ENCODE data around the gene OR7C1.
"Not testable (repeated sequence)": the region's sequence is repeated elsewhere in the genome, so short reads cannot be mapped to it uniquely, and the experiment has no call there.

The OR7C1 gene

DNA sequence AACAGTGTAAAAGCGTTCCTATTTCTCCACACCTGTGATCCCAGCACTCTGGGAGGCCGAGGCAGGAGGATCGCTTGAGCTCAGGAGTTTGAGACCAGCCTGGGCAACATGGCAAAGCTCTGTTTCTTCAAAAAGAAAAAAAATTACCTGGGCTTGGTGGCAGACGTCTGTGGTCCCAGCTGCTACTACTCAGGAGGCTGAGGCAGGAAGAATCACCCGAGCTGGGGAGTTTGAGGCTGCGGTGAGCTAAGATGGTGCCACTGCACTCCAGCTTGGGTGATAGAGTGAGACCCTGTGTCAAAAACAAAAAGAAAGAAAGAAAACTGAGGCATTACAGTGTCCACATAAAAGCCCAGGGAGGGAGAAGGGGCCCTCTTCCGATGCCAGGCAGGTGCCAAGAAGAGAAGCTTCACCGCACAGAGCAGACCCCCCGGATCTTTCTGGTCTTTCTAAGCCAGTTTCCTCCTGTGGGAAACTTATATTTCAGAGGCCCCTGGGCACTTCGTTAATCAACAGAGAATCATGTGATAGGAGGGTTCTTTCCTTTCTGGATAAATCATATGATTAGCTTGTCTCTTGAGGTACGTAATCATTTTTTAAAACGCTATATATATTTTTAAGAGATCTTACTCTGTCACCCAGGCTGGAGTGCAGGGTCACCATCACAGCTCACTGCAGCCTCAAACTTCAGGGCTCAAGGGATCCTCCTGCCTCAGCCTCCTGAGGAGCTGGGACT, 56.7 kb downstream of the OR7C1 start, which contains the start of gene ADGRE2:
Gene ADGRE2, minus strand, starts transcription at position 451 of the 736 bp plus-strand sequence. CDS start 1,804 bp downstream, outside the sequence.
- not testable (repeated sequence) for H3K4me3 ChIP-seq (ENCODE audit: low read depth, low read length); H3K23ac ChIP-seq (ENCODE audit: low read length); H4K91ac ChIP-seq (ENCODE audit: low read depth, low read length); H3K18ac ChIP-seq (ENCODE audit: low read length); H4K8ac ChIP-seq (ENCODE audit: low read depth, low read length); H3K27ac ChIP-seq (ENCODE audit: low read depth, low read length); DNase-seq; H3K79me1 ChIP-seq (ENCODE audit: low read length); H3K4ac ChIP-seq (ENCODE audit: low read depth, low read length); H3K9me3 ChIP-seq (ENCODE audit: insufficient read depth, low read depth, low read length); H4K12ac ChIP-seq (ENCODE audit: low read depth, low read length); H3K4me2 ChIP-seq (ENCODE audit: low read length); H3K9ac ChIP-seq (ENCODE audit: low read length); H3K14ac ChIP-seq (ENCODE audit: low read length); H2BK120ac ChIP-seq (ENCODE audit: insufficient read depth, low read length, poor library complexity); H3K27me3 ChIP-seq (ENCODE audit: insufficient read depth, low read length); H2BK12ac ChIP-seq (ENCODE audit: low read length); H3K36me3 ChIP-seq (ENCODE audit: control insufficient read depth in 1 of 2, insufficient read depth in 2 of 2, low read length in 2 of 2); H2AK5ac ChIP-seq (ENCODE audit: low read length); H2AFZ ChIP-seq (ENCODE audit: insufficient read depth, low read length, poor library complexity); H3K79me2 ChIP-seq (ENCODE audit: control insufficient read depth, insufficient read depth, low read length, poor library complexity); H3K4me1 ChIP-seq (ENCODE audit: control insufficient read depth in 1 of 2, insufficient read depth in 2 of 2, low read length in 2 of 2); H2BK5ac ChIP-seq (ENCODE audit: low read depth, low read length, poor library complexity)
- no CpG with 5 or more reads among the region's 12 CpGs for WGBS (ENCODE audit: extremely low coverage, insufficient coverage, insufficient read length)

DNA sequence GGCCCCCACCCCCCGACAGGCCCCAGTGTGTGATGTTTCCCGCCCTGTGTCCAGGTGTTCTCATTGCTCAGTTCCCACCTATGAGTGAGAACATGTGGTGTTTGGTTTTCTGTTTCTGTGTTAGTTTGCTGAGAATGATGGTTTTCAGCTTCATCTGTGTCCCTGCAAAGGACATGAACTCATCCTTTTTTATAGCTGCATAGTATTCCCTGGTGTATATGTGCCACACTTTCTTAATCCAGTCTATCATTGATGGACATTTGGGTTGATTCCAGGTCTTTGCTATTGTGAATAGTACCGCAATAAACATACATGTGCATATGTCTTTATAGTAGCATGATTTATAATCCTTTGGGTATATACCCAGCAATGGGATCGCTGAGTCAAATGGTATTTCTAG, 57.3 kb downstream of the OR7C1 start:
- not testable (repeated sequence) for H3K4me2 ChIP-seq (ENCODE audit: low read length); H3K27me3 ChIP-seq (ENCODE audit: insufficient read depth, low read length); H3K4me3 ChIP-seq (ENCODE audit: low read depth, low read length); H3K18ac ChIP-seq (ENCODE audit: low read length); H3K79me2 ChIP-seq (ENCODE audit: control insufficient read depth, insufficient read depth, low read length, poor library complexity); H3K79me1 ChIP-seq (ENCODE audit: low read length); H2BK12ac ChIP-seq (ENCODE audit: low read length); H2AK5ac ChIP-seq (ENCODE audit: low read length); H2BK120ac ChIP-seq (ENCODE audit: insufficient read depth, low read length, poor library complexity); H4K8ac ChIP-seq (ENCODE audit: low read depth, low read length); H3K9me3 ChIP-seq (ENCODE audit: insufficient read depth, low read depth, low read length); H2BK5ac ChIP-seq (ENCODE audit: low read depth, low read length, poor library complexity); H3K4ac ChIP-seq (ENCODE audit: low read depth, low read length); H3K36me3 ChIP-seq (ENCODE audit: control insufficient read depth in 1 of 2, insufficient read depth in 2 of 2, low read length in 2 of 2); H3K23ac ChIP-seq (ENCODE audit: low read length); H3K9ac ChIP-seq (ENCODE audit: low read length); H3K4me1 ChIP-seq (ENCODE audit: control insufficient read depth in 1 of 2, insufficient read depth in 2 of 2, low read length in 2 of 2); H3K14ac ChIP-seq (ENCODE audit: low read length); H4K91ac ChIP-seq (ENCODE audit: low read depth, low read length); H3K27ac ChIP-seq (ENCODE audit: low read depth, low read length); H4K12ac ChIP-seq (ENCODE audit: low read depth, low read length); H2AFZ ChIP-seq (ENCODE audit: insufficient read depth, low read length, poor library complexity); DNase-seq
- WGBS (ENCODE audit: extremely low coverage, insufficient coverage, insufficient read length), result no CpG with 5 or more reads among the region's 4 CpGs

DNA sequence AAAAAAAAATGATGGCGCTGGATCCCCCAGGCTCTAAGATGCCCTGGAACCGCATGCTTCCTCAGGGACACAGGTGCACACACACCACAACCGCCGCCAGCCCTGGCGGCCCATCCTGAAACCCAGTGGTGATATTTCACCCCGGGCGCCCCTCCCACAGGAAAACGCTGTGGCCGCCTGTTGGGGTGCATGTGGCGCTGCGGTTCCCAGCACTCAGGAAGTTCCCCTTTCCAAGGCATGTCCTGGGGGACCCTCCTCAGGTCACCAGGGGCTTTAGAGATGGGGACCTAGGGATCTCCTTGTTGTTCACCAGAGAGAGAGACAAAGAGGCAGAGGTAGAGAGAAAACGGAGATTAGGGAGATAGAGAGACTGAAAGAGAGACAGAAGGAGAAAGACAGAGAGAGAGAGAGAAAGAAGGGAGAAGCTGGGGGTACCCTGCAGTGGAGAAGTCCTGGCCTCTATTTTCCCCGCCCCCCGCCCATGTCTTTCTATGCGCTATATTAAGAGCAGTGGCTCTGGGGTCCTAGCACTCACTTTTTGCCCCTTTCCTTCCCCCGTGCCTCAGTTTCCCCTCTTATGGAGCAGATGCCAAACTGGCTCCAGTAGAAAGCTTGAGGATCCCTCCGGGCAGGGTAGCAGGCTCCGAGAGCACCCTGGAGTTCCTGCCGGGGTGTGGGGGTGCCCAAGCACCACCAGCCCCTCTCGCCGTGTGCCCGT, 59.0 kb downstream of the OR7C1 start:
- Histone ChIP-seq H3K4me2 (ENCODE audit: low read length) (peak overlapping the region; percentile 78), H2AK5ac (ENCODE audit: low read length) (no peak overlapping the region), H3K23ac (ENCODE audit: low read length) (no peak overlapping the region), H3K79me1 (ENCODE audit: low read length) (no peaks in the 10 kb centered on the region), H3K18ac (ENCODE audit: low read length) (peak overlapping the region; percentile 59), H4K8ac (ENCODE audit: low read depth, low read length) (no peak overlapping the region), H3K14ac (ENCODE audit: low read length) (peak overlapping the region; percentile 20), H3K4me1 (ENCODE audit: control insufficient read depth in 1 of 2, insufficient read depth in 2 of 2, low read length in 2 of 2) (peaks cover 6 to 10% of the 10 kb centered on the region in 2 experiments), H4K12ac (ENCODE audit: low read depth, low read length) (no peak overlapping the region), H3K36me3 (ENCODE audit: control insufficient read depth in 1 of 2, insufficient read depth in 2 of 2, low read length in 2 of 2) (no peaks in the 10 kb centered on the region), H2BK5ac (ENCODE audit: low read depth, low read length, poor library complexity) (no peak overlapping the region), H2AFZ (ENCODE audit: insufficient read depth, low read length, poor library complexity) (no peak overlapping the region), H3K27me3 (ENCODE audit: insufficient read depth, low read length) (no peaks in the 10 kb centered on the region), H3K79me2 (ENCODE audit: control insufficient read depth, insufficient read depth, low read length, poor library complexity) (no peaks in the 10 kb centered on the region), H3K4ac (ENCODE audit: low read depth, low read length) (no peak overlapping the region), H3K9ac (ENCODE audit: low read length) (no peak overlapping the region), H2BK120ac (ENCODE audit: insufficient read depth, low read length, poor library complexity) (no peak overlapping the region), H4K91ac (ENCODE audit: low read depth, low read length) (no peak overlapping the region), H3K9me3 (ENCODE audit: insufficient read depth, low read depth, low read length) (peaks cover 2% of the 10 kb centered on the region), H3K27ac (ENCODE audit: low read depth, low read length) (no peak overlapping the region), H2BK12ac (ENCODE audit: low read length) (no peak overlapping the region), H3K4me3 (ENCODE audit: low read depth, low read length) (peak overlapping the region; percentile 59)
- DNase-seq, result peak in 1 of 2 donors; percentile 18
- WGBS (ENCODE audit: extremely low coverage, insufficient coverage, insufficient read length), result no CpG with 5 or more reads among the region's 22 CpGs

DNA sequence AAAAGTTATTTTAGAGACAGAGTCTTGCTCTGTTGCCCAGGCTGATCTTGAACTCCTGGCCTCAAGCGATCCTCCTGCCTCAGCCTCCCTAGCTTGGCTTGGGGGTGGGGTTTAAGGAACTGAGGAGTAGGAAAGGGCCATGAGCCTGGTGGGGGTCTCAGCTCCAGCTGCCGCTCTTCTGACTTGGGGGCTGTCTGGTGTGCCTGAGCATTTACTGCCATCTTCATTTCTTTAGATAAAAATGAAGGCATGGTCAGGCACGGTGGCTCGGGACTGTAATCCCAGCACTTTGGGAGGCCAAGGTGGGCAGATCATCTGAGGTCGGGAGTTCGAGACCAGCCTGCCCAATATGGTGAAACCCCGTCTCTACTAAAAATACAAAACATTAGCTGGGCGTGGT, 59.7 kb downstream of the OR7C1 start:
- H3K4me2 ChIP-seq (ENCODE audit: low read length); H3K9me3 ChIP-seq (ENCODE audit: insufficient read depth, low read depth, low read length); H2BK12ac ChIP-seq (ENCODE audit: low read length); H4K12ac ChIP-seq (ENCODE audit: low read depth, low read length); H3K4me1 ChIP-seq (ENCODE audit: control insufficient read depth in 1 of 2, insufficient read depth in 2 of 2, low read length in 2 of 2); H4K91ac ChIP-seq (ENCODE audit: low read depth, low read length); H3K4me3 ChIP-seq (ENCODE audit: low read depth, low read length); H3K18ac ChIP-seq (ENCODE audit: low read length); H3K23ac ChIP-seq (ENCODE audit: low read length); H3K9ac ChIP-seq (ENCODE audit: low read length); H3K36me3 ChIP-seq (ENCODE audit: control insufficient read depth in 1 of 2, insufficient read depth in 2 of 2, low read length in 2 of 2); H3K27me3 ChIP-seq (ENCODE audit: insufficient read depth, low read length); H3K79me2 ChIP-seq (ENCODE audit: control insufficient read depth, insufficient read depth, low read length, poor library complexity); H2BK120ac ChIP-seq (ENCODE audit: insufficient read depth, low read length, poor library complexity); DNase-seq; H3K27ac ChIP-seq (ENCODE audit: low read depth, low read length); H3K4ac ChIP-seq (ENCODE audit: low read depth, low read length); H3K79me1 ChIP-seq (ENCODE audit: low read length); H2AFZ ChIP-seq (ENCODE audit: insufficient read depth, low read length, poor library complexity); H2BK5ac ChIP-seq (ENCODE audit: low read depth, low read length, poor library complexity); H2AK5ac ChIP-seq (ENCODE audit: low read length); H3K14ac ChIP-seq (ENCODE audit: low read length); H4K8ac ChIP-seq (ENCODE audit: low read depth, low read length): not testable (repeated sequence)
- WGBS (ENCODE audit: extremely low coverage, insufficient coverage, insufficient read length), result no CpG with 5 or more reads among the region's 8 CpGs
